Activated CD4-positive, alpha-beta T cell treated with anti-CD3 and anti-CD28 coated beads for 1 hour (primary cell): ENCODE results near the gene NCCRP1.

Experiments
- DNase-seq: peaks from one replicate; pipeline ENCODE4 v3.0.0-alpha.2; 2020

The NCCRP1 gene

DNA sequence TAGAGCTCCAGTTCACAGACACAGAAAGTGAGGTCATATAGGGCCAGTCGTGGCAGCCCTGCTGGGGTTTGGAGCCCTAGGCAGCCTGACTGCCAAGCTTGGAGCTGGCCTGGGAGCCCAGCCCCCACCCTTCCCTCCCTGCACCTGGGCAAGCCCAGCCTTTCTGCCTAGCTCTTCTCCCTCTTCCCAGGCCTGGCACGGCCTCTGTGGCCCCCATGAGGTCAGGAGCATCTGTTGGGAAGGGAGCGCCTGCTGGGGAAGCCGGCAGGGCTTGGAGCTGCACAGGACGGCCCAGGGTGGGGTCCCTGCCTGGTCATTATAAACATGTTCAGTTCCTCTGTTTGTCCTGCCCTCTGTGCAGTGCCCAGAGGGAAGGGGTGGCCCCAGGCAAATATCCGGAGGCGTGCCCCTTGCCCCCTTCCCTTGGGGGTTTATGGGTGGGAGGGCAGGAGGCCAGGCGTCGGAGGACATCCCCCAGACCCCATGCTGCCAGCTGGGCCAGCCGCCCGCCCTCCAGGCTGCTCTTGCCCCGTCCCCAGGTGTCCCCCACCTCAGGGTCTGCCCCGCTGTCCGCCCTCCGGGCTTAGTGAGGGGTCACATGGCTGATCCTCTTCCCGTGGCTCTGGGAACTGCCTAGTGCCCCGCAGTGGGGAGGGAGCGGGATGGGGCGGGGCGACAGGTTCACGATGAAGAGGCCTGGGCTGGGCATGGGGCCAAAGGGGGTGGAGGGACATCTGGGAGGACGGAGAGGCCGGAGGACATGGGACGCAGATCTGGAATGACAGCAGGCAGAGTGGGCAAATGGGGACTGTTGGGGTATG lies 30.0 kb upstream of the NCCRP1 start:
- DNase-seq, result no peak

DNA sequence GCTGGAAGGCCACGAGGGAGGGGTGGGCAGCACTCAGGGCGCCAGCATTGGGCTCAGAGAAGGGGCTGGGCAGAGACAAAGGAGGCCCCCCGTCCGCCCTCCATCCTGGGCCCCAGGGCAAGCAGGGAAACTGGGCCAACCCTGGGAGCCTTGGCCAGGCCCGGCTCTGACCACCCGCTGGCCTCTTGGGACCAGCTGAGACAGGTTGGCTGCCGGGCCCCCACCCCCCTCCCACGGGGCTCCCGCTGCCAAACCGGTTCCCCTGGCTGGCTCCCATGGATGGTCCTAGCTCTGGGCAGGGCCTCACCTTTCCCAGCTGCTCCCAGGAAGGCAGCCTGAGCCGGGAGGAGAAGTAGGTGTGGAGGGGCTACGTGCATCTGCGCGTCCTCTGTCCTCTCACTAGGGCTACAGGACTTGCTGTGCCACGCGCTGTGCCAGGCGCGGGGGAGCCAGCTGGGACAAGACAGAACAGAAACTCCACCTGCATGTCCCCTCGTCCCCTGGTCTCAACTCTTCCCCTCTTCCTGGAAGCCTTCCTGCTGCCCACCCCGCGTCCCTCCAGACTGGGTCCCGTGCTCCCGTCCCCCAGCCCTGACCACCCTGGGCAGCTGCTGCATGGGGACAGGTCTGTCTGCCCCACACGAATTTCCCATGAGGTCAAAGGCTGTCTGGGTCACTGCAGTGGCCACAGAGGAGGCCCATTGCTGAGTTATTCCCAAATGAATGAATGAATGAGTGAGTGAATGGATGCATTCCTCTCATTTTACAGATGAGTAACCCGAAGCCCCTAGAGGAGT lies 29.1 kb upstream of the NCCRP1 start:
- no peak for DNase-seq

DNA sequence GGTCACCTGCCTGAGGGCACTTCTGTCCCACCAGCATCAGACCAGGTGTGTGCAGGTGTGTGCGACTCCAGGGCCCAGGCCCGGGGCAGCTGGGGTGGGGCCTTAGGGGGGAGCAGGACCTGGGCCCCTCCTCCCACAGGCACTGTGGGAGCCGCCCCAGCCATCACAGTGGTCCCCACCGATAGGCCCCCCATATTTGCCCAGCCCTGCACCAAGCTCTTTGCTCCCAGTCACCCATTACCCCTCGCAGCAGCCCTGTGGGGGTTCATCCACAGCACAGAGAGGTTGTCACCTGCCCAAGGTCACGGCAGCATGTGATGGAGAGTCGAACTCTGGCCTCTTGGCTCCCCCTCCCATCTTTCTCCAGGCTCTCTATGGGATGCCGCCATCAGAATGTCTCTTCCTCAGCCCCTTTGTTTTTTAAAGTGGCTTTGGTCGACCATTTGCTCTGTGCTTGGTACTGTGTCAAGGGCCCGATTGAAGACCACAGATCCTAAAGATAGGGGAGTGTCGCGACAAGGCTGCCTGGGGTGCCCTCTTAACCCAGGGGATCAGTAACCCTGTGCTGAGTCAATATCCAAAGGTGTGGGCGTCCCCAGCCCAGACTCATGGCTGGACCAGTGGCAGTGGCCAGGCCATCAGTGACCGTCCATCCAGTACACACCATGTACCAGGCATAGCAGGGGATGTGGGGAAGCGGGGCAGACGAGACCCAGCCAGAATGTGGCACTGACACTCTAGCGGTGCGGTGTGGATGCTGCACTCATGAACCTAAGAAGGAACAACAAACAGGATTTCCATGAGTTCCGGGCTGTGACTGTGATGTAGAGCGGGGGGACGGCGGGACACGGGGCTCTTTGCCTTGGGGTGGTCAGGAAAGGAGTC lies 28.3 kb upstream of the NCCRP1 start:
- DNase-seq, result no peak

DNA sequence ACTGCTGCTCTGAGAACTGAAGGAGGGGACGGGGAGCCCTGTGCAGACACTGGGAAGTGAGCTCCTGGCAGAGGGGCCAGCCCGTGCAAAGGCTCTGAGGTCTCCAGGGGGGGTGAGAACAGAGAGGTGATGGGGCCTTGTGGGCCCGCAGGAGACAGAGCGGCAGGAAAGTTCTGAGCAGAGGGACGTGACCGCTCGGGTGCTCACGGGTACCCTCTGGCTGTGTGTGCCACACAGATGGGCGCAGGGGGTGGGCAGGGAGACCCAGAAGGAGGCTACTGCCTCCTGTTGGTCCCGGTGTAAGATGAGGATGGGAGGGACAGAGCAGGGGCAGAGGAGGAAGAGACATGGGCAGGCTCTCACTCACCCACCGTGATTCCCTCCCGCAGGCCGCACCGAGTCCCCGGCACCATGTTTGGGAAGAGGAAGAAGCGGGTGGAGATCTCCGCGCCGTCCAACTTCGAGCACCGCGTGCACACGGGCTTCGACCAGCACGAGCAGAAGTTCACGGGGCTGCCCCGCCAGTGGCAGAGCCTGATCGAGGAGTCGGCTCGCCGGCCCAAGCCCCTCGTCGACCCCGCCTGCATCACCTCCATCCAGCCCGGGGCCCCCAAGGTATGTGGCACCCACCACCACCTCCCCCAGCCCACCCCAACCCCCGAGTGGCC lies 27.5 kb upstream of the NCCRP1 start:
- DNase-seq, result no peak

DNA sequence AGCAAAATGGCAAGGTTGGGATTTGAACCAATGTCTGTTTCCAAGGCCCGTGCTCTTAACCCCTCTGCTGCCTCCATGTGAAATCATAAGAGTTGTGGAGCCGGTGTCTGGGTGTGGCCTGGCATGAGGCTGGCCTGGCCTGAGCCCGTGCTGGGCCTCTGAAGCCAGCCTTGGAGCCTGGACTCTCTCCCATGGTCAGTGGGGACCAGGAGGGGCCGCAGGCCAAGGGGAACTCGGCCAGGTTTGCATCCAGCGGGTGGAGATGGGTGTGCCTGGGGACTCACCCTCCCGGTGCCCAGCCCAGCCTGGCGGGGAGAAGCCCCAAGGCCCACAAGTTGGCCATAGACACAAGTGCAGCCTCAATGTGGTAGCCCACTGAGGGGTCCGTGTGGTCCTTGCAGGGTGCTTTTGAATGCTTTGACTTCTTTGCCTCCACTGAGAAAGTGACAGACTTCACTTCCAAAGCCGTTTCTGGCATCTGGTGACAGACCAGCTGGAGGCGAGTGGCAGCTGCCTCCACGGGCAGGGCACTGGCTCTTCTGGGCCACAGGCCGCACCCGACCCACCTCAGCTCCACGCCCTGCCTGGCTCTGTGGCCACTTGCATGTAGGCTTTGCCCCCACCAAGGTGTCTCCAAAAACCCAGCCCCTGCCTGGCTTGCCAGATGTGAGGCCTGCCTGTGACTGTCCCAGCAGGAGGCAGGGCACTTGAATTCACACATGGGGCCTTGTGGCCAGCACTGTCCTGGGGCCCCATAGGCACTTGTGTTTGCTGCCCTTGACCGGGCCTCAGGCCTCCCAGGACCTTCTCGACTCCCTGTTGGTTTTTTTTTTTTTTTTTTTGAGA lies 26.2 kb upstream of the NCCRP1 start:
- no peak for DNase-seq

DNA sequence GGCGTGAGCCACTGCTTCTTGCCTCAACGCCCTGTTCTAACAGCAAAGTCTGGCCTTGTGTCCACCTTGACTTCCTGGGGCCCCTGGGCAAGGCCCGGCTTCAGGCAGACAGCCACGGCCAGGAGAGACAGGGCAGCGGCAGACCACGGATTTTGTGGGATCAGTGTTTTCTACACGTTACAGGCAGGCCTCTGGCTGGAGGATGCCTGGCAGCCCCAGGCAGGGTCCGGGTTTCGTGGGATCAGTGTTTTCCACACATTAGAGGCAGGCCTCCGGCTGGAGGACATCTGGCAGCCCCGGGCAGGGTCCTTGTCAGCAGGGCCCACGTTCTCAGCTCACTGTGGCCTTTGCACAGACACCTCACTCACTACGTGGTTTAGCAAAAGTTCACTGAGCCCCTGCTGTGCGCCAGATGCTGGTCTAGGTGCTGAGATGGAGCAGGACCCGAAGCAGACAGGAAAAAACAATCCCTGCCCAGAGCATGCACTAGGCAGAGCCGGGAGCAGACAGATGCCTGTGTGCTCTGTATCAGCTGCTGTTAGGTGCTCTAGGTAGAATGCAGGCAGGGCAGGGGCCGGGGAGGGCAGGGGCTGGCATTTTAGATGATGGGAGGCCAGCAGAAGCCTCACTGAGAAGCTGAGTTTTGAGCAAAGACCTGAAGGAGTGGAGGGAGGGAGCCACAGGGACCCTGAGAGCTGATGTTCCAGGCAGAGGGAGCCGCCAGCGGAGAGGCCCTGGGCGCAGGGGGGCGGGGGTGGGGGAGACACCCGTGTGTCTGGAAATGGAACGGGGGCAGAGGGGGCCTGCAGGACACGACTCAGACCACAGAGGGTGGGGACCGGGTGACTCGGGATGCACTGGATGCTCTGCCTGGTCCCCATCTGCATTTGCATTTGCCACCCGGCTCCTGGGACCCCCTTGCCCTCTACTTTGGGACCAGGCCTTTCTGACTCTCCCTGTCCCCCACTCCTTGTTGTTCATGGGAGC lies 25.0 kb upstream of the NCCRP1 start:
- no peak for DNase-seq

DNA sequence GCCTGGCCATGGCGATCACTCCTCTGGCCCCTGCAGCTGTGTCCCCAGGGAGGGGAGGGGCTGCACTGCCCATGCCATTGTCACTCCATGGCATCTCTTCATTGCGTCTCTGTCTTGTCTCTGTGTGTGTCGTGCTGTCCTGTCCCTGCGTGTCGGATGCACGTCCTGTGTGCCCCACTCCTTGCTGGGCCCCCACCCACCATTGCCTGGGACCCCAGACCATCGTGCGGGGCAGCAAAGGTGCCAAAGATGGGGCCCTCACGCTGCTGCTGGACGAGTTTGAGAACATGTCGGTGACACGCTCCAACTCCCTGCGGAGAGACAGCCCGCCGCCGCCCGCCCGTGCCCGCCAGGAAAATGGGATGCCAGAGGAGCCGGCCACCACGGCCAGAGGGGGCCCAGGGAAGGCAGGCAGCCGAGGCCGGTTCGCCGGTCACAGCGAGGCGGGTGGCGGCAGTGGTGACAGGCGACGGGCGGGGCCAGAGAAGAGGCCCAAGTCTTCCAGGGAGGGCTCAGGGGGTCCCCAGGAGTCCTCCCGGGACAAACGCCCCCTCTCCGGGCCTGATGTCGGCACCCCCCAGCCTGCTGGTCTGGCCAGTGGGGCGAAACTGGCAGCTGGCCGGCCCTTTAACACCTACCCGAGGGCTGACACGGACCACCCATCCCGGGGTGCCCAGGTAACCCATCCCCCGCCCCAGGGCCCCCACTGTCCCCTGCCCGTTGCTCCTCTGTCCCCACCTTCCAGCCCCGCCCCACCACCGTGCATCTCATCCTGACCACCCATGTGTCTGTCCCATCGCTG lies 23.9 kb upstream of the NCCRP1 start:
- no peak for DNase-seq

DNA sequence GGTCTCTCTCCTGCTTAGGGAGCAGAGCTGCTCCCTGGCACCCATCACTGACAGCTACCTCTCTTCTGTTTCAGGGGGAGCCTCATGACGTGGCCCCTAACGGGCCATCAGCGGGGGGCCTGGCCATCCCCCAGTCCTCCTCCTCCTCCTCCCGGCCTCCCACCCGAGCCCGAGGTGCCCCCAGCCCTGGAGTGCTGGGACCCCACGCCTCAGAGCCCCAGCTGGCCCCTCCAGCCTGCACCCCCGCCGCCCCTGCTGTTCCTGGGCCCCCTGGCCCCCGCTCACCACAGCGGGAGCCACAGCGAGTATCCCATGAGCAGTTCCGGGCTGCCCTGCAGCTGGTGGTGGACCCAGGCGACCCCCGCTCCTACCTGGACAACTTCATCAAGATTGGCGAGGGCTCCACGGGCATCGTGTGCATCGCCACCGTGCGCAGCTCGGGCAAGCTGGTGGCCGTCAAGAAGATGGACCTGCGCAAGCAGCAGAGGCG lies 23.2 kb upstream of the NCCRP1 start:
- no peak for DNase-seq

DNA sequence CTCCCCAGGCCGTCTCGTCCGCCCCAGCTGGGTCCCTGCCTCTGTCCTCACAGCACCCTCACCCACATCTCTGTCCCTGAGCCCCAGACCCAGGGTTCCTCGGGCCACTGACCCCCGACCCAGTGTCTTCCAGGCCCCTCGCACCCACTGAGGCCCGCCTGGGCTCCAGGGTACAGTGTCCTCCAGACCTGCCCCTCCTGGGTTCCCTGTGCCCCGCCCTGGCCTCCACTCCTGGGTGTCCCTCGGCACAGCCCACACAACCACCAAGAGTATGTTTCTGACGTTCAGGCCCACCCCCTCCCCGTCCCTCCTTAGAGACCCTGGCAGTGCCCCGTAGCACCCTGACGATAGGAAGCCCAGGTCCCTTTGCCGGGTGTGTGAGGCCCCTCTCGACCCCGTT lies 22.6 kb upstream of the NCCRP1 start:
- DNase-seq, result no peak

DNA sequence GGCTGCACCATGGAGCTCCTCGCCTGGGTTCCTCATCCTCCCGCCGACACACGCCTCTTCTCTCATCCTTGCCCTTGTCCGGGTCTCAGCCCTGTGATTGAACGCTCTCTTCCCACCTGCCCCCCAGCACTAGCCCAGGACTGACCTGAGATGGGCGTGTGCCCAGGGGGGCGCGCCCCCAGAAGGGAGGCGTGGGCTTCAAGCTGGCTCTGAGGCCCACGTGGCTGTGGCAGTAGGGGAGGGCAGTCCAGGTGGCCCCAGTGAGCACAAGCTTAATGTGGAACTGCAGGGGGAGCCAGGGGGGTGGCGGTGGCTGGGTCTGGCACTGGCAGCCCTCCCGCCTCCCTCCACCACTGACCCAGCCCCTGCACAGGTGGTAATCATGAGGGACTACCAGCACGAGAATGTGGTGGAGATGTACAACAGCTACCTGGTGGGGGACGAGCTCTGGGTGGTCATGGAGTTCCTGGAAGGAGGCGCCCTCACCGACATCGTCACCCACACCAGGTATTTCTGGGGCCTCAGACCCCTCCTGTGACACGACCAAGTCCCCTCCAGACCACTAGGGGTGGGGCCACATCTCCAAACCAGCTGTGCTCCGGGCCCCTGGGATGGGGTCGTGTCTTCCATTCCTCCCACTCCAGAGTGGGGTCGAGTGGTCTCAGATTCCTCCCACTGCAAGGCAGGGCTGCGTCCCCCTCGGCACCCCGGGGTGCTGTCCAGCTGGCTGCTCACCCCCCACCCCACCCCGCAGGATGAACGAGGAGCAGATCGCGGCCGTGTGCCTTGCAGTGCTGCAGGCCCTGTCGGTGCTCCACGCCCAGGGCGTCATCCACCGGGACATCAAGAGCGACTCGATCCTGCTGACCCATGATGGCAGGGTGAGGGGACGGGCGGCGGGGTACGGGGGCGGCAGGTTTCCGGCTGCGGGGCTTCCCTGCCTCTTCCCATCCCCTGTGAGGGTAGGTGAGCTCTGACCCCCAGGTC lies 21.9 kb upstream of the NCCRP1 start:
- no peak for DNase-seq

DNA sequence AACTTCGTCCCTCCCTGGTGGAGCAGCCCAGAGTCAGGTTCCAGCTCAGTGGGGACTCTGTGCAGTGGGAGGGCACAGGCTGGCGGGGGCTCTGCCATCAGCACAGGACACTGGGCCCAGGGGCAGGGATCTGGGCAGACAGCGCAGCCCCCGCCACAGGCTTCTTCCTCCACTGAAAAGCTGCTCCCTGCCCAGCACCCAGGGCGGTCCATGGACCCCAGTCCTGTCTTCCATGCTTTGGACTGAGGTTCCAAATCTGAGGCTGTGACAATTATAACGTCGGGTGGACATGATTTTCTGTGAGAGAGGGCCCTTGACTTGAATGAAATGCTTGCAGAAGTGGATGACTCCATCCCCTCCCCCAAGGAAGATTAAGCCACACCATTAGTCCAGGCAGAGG lies 21.2 kb upstream of the NCCRP1 start:
- no peak for DNase-seq

DNA sequence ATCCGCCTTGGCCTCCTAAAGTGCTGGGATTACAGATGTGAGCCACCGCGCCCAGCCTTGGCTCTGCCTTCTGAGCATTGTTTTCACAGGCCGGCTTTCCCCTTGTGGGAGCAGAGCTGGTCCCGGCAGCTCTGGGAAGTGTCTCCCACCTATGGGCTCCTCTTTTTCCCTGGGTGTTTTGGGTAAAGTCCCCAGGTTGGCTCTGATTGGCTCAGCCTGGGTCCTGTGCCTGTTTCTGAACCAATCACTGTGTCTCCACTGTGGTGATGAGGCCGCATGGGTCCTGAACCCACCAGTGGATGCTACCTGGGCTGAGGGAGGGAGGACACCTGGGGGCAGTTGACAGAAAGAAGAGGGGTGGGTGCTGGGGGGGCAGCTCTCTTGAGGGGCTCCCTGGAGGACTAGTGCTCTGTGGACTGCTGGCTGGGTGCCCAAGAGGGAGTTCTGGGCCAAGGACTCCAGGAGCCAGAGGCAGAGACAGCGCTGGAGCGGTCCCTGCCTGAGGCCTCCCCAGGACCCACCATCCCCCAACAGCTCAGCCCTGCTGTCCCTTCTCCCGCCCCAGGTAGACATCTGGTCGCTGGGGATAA lies 19.6 kb upstream of the NCCRP1 start:
- DNase-seq, result no peak

DNA sequence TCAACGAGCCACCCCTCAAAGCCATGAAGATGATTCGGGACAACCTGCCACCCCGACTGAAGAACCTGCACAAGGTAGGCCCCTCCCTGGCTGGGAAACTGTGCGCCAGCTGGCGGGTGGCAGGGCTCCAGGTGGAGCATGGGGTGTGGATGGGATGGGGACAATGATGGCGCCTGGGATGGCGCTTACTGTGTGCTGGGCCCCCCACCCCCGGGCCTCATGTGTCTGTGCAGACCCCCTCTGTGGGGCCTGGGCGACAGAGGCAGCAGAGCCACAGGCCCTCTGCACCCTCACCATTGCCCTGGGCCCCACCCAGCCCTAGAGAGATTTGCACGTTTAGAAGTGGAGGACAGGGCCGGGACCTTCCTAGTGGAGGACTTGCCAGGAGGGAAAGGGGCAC lies 19.0 kb upstream of the NCCRP1 start:
- DNase-seq, result no peak

DNA sequence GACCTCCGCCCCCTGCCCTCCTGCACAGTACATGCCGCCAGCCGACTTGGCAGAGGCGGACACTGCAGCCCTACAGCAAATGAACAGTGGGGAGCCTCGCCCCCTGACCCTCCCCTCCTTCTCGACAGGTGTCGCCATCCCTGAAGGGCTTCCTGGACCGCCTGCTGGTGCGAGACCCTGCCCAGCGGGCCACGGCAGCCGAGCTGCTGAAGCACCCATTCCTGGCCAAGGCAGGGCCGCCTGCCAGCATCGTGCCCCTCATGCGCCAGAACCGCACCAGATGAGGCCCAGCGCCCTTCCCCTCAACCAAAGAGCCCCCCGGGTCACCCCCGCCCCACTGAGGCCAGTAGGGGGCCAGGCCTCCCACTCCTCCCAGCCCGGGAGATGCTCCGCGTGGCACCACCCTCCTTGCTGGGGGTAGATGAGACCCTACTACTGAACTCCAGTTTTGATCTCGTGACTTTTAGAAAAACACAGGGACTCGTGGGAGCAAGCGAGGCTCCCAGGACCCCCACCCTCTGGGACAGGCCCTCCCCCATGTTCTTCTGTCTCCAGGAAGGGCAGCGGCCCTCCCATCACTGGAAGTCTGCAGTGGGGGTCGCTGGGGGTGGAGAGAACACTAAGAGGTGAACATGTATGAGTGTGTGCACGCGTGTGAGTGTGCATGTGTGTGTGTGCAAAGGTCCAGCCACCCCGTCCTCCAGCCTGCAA lies 18.3 kb upstream of the NCCRP1 start:
- DNase-seq, result no peak

DNA sequence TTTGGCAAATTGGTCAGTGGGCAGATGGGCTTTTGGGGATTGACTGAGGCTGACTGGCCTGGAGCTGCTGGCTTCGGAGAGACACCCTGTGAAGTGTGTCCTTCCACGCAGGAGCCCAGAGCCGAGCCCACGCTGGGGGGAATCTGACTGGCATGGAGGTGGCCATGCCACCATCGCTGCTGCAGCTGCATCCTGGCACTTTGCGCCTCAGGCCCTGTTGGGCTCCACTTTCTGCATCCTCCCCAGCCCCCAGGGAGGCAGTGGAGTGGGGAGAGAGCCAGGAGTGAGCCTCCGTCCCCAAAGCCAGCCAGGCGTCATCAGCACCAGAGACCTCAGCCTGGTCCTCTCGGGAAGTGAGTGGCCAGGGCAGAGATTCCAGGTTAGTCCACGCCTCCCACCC lies 17.0 kb upstream of the NCCRP1 start:
- no peak for DNase-seq

DNA sequence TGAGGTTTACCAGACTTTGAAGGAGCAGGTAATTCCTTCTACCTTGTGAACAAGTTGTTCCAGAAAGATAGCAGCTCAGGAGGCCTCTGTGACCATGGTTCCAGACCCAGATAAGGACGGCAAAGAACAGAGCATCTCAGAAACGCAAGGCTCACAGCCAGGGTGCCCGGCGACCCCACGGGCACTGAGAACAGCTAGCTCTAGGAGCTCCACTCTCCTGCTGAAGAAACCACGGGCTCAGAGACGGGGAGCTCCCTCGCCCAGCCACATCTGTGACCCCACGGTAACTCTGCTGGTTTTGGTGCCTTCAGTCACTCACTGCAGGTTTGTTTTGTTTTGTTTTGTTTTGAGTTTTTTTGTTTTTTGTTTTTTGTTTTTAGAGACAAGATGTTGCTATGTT lies 16.0 kb upstream of the NCCRP1 start:
- DNase-seq, result no peak
